NAMALWA (cell line): ENCODE measurements around the gene C9orf153.

Source experiments
- DNase-seq: peaks from one replicate; pipeline ENCODE4 v3.0.0-alpha.2; 2015; ENCODE audit warnings: low spot score

C9orf153 gene

DNA sequence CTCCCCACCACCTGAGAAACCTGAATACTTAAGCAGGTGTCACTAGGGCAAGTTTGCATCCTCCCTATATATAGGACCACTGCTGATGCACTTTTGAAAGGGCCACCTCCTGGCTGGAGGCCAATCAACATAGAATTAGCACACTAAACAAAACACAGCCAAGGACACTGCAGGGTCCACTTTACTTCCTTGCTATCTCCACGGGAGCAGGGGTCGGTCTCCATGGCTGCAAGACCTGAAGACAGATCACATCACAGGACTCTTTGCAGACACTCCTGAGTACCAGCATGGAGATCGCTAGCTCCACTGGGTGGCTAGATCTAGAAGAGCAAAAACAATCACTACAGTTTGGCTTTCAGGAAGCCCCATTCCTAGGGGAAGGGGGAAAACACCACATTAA, 72.3 kb downstream of the C9orf153 start:
- no peak for DNase-seq

DNA sequence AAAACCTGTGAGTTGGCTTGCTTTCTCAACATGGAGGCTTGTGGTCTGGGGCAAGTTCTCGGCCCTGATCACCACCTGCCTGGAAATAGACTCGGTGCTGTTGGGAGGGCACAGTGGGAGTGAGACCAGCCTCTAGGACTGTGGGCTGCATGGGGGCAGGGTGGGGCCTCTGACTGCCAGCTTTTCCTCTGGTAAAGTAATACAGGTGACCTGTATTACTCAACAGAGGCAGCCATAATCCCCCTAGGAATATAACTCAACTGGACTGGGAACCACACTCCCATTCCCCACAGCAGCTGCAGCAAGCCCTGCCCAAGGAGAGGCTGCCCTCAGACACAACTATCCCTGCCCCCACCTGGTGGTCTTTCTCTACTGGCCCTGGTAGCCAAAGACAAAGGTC, 72.8 kb downstream of the C9orf153 start:
- DNase-seq: no peak

DNA sequence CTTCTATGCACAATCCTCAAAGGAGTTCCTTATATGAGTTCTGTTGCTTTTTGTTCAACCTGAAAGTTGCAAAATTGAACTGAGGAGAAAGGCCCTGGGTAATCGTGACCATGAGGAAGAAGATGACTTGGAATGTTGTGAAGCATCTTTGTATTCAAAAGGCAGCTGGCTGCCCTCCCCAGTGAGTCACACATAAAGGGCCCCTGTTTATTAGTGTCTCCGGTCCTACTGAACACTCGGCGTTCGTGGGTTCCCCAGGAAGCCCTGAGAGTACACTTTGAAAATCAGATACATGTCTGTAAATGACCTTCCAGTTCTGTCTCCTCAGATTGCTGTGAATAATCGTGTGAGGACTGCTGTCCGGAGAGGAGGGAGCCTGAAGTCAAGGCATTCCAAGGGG, 73.6 kb downstream of the C9orf153 start:
- no peak for DNase-seq

DNA sequence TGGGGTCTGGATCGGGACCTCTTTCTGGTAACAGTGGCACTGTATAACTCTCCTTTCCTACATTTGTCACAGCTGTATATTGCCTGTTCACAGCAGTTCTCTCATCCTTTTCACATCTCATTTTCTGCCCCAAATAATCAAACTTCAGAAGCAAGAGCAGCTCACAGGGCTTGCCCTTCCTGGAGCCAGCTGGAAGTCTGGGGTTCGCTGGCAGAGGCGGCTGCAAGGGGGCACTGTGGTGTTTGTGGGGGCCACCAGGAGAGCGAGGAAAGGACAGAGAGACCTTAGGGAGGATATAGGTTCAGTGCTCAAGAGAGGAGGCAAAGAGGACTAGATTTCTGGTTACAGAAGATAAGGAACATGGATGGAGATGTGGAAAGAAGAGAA, 75.3 kb downstream of the C9orf153 start:
- no peak for DNase-seq

DNA sequence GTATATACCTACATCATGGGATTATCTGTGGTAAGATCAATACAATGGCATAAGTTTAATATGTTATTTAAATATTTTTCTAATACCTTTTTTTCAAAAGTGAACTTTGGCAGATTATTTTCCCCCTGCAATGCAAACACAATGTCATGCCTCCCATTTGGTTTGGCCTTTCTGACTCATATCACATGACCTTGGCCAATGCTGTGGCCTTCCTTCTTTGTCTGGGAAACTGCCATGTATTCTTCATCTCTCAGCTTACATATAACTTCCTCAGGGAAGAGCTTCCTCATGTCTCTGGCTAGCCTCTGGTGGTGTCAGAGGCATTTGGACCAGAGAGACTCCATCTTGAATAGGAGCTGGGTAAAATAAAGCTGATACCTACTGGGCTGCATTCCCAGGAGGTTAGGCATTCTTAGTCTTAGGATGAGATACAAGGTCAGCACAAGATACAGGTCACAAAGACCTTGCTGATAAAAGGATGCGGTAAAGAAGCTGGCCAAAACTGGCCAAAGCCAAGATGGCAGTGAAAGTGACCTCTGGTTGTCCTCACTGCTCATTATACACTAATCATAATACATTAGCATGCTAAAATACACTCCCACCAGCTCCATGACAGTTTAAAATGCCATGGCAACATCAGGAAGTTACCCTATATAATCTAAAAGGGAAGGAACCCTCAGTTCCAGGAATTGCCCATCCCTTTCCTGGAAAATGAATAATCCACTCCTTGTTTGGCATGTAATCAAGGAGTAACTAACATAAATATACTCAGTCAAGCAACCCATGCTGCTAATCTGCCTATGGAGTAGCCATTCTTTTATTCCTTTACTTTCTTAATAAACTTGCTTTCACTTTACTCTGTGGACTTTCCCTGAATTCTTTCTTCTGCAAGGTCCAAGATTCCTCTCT, 76.0 kb downstream of the C9orf153 start:
- no peak for DNase-seq

DNA sequence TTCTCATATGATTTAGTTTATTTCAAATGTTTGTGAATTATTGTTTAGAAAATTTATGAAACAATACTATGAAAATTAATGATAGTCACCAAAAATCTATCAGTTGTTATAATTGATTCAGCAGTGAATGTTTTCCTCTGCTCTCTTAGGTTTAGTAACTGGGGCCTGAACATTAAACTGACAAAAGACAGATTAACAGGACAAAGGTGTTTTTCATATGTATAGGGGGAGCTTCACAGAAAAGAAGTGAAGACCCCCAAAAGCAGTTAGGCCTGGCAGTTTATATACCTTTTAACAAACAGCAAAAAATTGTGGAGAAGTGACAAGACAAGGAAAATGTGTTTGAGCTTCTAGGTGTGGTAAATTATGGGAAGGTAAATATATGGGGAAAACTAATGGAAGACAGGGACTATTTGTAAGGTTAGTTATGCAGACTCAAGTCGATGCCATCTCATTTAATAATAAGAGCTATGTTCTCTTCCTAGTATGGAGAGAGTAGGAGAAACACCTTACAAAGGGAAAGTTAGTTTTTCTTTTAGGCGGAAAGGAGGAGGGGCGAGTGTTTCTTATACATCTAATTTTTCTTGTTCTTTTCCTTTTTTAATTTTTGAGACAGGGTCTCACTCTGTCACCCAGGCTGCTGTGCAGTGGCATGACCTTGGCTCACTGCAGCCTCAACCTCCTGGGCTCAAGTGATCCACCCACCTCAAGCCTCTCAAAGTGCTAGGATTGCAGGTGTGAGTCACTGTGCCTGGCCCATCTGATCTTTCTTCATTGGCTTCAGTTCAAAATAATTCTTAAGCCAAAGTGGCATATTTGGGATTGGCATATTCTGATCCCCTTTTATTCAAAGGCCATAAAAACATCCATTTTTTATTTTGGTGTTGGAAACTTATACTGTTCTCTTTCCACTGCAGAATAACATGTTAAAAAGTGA, 77.8 kb downstream of the C9orf153 start:
- DNase-seq: no peak

DNA sequence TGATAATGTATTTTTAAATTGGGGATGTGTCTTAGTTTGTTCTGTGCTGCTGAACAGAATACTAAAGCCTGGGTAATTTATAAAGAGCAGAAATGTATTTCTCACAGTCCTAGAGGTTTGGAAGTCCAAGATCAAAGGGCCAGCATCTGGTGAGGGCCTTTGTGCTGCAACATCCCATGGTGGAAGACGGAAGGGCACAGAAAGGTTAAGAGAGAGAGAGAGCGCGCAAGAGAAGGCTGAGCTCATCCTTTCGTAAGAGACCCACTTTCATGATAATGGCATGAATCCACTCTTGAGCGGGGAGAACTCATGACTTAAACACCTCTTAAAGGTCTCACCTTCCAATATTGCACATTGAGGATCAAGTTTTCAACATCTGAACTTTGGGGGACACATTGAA, 81.0 kb downstream of the C9orf153 start:
- no peak for DNase-seq

DNA sequence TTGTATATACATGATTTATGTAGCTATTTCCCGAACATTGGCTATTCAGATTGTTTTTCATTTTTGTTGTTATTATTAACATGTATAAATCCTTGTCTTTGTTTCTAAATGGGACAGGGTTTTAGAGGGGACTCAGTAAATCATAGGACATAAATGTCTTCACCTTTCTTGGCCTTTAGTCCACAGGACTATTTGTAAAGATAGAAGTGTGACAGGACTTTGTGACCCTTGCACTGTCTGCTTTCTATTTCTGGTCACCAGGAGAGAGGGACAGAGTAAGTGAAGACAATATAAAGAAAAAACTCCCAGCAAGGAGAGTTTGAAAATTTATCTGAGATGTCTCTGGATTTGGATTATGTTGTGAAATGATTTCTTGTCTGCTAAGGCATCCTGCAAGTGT, 81.5 kb downstream of the C9orf153 start:
- no peak for DNase-seq

DNA sequence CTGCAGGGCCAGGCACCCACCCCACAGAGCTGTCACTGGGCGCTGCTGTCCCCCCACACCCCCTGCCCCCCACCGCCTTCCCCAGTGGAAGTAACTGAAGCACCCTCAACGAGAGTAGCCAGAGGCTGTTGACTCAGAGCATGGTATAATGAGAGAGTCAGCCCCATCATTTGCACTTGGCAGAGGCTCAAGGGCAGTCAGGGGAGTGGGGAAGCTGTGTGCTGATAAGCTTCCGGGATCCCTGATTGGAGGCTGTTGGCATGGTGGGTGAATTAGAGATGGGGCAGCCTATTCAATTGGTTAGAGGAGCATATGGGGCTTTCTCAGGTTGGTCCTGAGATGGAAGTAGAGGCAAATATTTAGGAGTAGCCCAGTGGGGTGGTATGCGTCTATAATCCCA, 83.0 kb downstream of the C9orf153 start:
- no peak for DNase-seq

DNA sequence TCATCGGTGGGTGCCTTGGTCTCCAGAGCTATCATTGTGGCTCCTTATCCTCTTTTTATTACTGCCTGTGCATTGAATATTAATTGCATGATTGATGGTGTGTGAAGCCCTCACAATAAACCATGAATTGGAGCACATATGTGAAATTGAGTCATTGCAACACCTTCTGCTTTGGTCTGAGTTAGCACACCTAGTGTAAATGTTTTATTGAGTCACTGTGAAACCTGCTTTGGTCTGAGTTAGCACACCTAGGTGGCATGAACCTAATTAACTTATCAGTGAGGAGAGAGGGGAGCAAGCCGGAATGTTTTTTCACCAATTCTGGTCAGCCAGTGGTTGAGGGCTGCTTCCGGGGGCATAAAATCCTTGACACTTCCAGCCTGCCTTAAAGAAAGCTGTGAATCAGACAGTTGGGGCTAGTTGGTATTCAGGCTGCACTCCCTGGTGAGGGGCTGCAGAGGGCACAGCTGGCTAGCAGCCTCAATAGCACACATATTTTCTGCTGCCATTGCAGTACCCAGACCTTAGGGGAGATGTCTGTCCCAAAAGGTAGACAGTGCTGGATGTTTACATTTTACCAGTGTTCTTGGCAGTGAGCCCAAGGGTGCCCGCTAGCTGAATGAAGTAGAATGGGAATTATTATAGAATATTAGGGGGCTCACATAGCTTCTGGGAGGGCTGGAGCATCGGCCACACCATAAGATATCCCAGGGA, 83.6 kb downstream of the C9orf153 start:
- no peak for DNase-seq

DNA sequence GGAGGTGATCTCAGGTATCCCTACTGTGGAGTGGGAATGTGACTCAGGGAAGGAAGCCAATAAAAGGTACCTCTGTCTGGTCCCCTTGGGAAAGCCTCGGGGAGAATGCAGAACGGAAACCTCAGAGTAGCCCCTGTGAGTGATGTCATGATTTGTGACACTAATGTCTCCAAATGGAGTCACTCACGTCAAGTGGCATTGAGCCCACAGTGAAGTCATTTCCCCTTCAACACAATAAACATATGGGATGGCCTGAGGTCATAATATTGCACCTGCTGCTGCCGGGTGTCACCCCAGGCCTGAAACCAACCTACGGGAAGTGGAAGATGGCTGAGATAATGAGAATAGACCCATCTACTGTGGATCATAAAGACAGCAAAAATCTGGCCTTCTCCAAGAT, 84.2 kb downstream of the C9orf153 start:
- DNase-seq: no peak
